Nephron progenitor cell (in vitro differentiated cells): Measurements from ENCODE around the gene GLE1.

ENCODE experiments used
- DNase-seq: peaks from one replicate; pipeline ENCODE4 v3.0.0; 2021
- H3K27ac Mint-ChIP-seq: 2 replicates; pipeline ENCODE4 v1.8.0; 2021; ENCODE audit warnings: mild to moderate bottlenecking, moderate library complexity, mixed read lengths
- H3K27me3 Mint-ChIP-seq: 2 replicates; pipeline ENCODE4 v1.8.0; 2021; ENCODE audit warnings: mild to moderate bottlenecking, low read depth, mixed read lengths; ENCODE audit not compliant: poor library complexity
- H3K36me3 Mint-ChIP-seq: 2 replicates; pipeline ENCODE4 v1.8.0; 2021; ENCODE audit warnings: low read depth, mixed read lengths
- H3K4me1 Mint-ChIP-seq: 2 replicates; pipeline ENCODE4 v1.8.0; 2021; ENCODE audit warnings: mixed read lengths
- H3K4me3 Mint-ChIP-seq: 2 replicates; pipeline ENCODE4 v1.8.0; 2021; ENCODE audit warnings: mild to moderate bottlenecking, moderate library complexity, mixed read lengths
- H3K9me3 Mint-ChIP-seq: 2 replicates; pipeline ENCODE4 v1.8.0; 2021; ENCODE audit warnings: mild to moderate bottlenecking, moderate library complexity, mixed read lengths
- CTCF ChIP-seq: fragments of 200-600 bp; sonication (generic); IDR thresholded peaks from 2 replicates; pipeline ENCODE4 v1.5.0; 2021; ENCODE audit warnings: antibody characterized with exemption

The GLE1 gene

GRCh38 chr9:128565578-128565977, 61.1 kb downstream of the GLE1 start:
- Mint-ChIP-seq H3K27ac (peak overlapping the region; percentile 25), H3K36me3 (peaks cover 66% of the 10 kb centered on the region), H3K9me3 (no peaks in the 10 kb centered on the region), H3K4me3 (no peak overlapping the region), H3K4me1 (peaks cover 13% of the 10 kb centered on the region), H3K27me3 (no peaks in the 10 kb centered on the region)
- DNase-seq = no peak
- no peak for TF ChIP-seq CTCF

GRCh38 chr9:128568470-128569078, 64.1 kb downstream of the GLE1 start:
- Mint-ChIP-seq H3K9me3 (no peaks in the 10 kb centered on the region), H3K36me3 (peaks cover 67% of the 10 kb centered on the region), H3K27ac (no peak overlapping the region), H3K27me3 (no peaks in the 10 kb centered on the region), H3K4me3 (no peak overlapping the region), H3K4me1 (peaks cover 4% of the 10 kb centered on the region)
- TF ChIP-seq CTCF = no peak
- DNase-seq = no peak

- TF ChIP-seq CTCF = no peak
- H3K4me1 Mint-ChIP-seq = no peaks in the 10 kb centered on the region
- no peak overlapping the region for H3K27ac Mint-ChIP-seq
- H3K27me3 Mint-ChIP-seq = no peaks in the 10 kb centered on the region
- H3K36me3 Mint-ChIP-seq = peaks cover 76% of the 10 kb centered on the region
- no peak for DNase-seq
- H3K4me3 Mint-ChIP-seq = no peak overlapping the region
- H3K9me3 Mint-ChIP-seq = no peaks in the 10 kb centered on the region
Observed at GRCh38 chr9:128575469-128575868, 71.0 kb downstream of the GLE1 start.

GRCh38 chr9:128575916-128576315, 71.4 kb downstream of the GLE1 start:
- Mint-ChIP-seq H3K27ac (peak overlapping the region; percentile 19), H3K4me3 (no peak overlapping the region), H3K36me3 (peaks cover 80% of the 10 kb centered on the region)

GRCh38 chr9:128577206-128577605, 72.7 kb downstream of the GLE1 start:
- Mint-ChIP-seq H3K36me3 (peaks cover 80% of the 10 kb centered on the region), H3K27ac (peak overlapping the region; percentile 75), H3K4me3 (no peak overlapping the region), H3K4me1 (no peaks in the 10 kb centered on the region), H3K9me3 (no peaks in the 10 kb centered on the region), H3K27me3 (no peaks in the 10 kb centered on the region)
- no peak for DNase-seq
- TF ChIP-seq CTCF = no peak

More at GRCh38 chr9:128575916-128576315, 71.4 kb downstream of the GLE1 start:
- no peak for DNase-seq
- H3K4me1 Mint-ChIP-seq = no peaks in the 10 kb centered on the region
- H3K9me3 Mint-ChIP-seq = no peaks in the 10 kb centered on the region
- TF ChIP-seq CTCF = no peak
- no peaks in the 10 kb centered on the region for H3K27me3 Mint-ChIP-seq

GRCh38 chr9:128579194-128579593, 74.7 kb downstream of the GLE1 start:
- Mint-ChIP-seq H3K4me1 (no peaks in the 10 kb centered on the region), H3K36me3 (peaks cover 86% of the 10 kb centered on the region), H3K4me3 (no peak overlapping the region), H3K9me3 (no peaks in the 10 kb centered on the region), H3K27ac (no peak overlapping the region), H3K27me3 (no peaks in the 10 kb centered on the region)
- no peak for DNase-seq
- no peak for TF ChIP-seq CTCF
